ENCODE results near the gene VWA8. TPM values are rescaled to one million over a fixed set of nuclear protein-coding genes. Genes with fewer than 3 reads are reported as not detected.
"Not testable (repeated sequence)": the region's sequence is repeated elsewhere in the genome, so short reads cannot be mapped to it uniquely, and the experiment has no call there.

The VWA8 gene
- polyA plus RNA-seq, 1 of the 3 experiments (the other 2 are of a cell fraction): 5.5 TPM

- TF ChIP-seq USF1 (IDR thresholded peaks at IDR 0.05; ENCODE audit: borderline replicate concordance, low read depth): no peak
- POLR2A ChIA-PET: no interaction called here
These were observed 419.6 kb downstream of the VWA8 start for GRCh38 chr13:41541142-41541938.

GRCh38 chr13:41540240-41540639, 420.7 kb downstream of the VWA8 start:
- H4K20me1 ChIP-seq (ENCODE audit: insufficient read depth); H3K4me3 ChIP-seq (ENCODE audit: low read depth in 2 of 2, low read length in 1 of 2); H3F3A ChIP-seq (replicated peaks; ENCODE audit: insufficient read depth); H3K27me3 ChIP-seq (ENCODE audit: insufficient read depth); H3K79me2 ChIP-seq (ENCODE audit: insufficient read depth); H2AFZ ChIP-seq (ENCODE audit: low read depth); DNase-seq; H3K9ac ChIP-seq; H3K9me3 ChIP-seq; H3K4me1 ChIP-seq (ENCODE audit: control insufficient read depth in 1 of 2, insufficient read depth in 2 of 2, low read depth in 1 of 2, low read length in 1 of 2); H3K9me2 ChIP-seq; POLR2A ChIA-PET; H3K4me2 ChIP-seq; H3K27ac ChIP-seq (ENCODE audit: low read depth in 2 of 2, low read length in 1 of 2); CTCF ChIA-PET; H3K36me3 ChIP-seq (replicated peaks in 1 of 2; ENCODE audit: control insufficient read depth in 1 of 2, insufficient read depth in 2 of 2, low read length in 1 of 2): not testable (repeated sequence)
- WGBS (ENCODE audit: low lambda C conversion rate): 37% methylated on average over 4 of the region's 13 CpGs

More at GRCh38 chr13:41541142-41541938, 419.6 kb downstream of the VWA8 start:
- no peaks in the 10 kb centered on the region for H3K79me2 ChIP-seq (ENCODE audit: insufficient read depth)
- no peak overlapping the region for H3K27ac ChIP-seq (ENCODE audit: low read depth in 2 of 2, low read length in 1 of 2)
- H3K9me3 ChIP-seq: no peaks in the 10 kb centered on the region
- no peak for DNase-seq
- H3K27me3 ChIP-seq (ENCODE audit: insufficient read depth): no peaks in the 10 kb centered on the region
- no peaks in the 10 kb centered on the region for H4K20me1 ChIP-seq (ENCODE audit: insufficient read depth)
- no peaks in the 10 kb centered on the region for H3K36me3 ChIP-seq (replicated peaks in 1 of 2; ENCODE audit: control insufficient read depth in 1 of 2, insufficient read depth in 2 of 2, low read length in 1 of 2)
- 59% methylated on average over 9 of the region's 9 CpGs for WGBS (ENCODE audit: low lambda C conversion rate)
- H3K9ac ChIP-seq: no peak overlapping the region
- no peaks in the 10 kb centered on the region for H3K4me1 ChIP-seq (ENCODE audit: control insufficient read depth in 1 of 2, insufficient read depth in 2 of 2, low read depth in 1 of 2, low read length in 1 of 2)
- H3K4me3 ChIP-seq (ENCODE audit: low read depth in 2 of 2, low read length in 1 of 2): no peak overlapping the region
- no peak overlapping the region for H3K4me2 ChIP-seq
- no peaks in the 10 kb centered on the region for H3K9me2 ChIP-seq
- H3F3A ChIP-seq (replicated peaks; ENCODE audit: insufficient read depth): no peaks in the 10 kb centered on the region
- CTCF ChIA-PET: no interaction called here
- H2AFZ ChIP-seq (ENCODE audit: low read depth): no peak overlapping the region

GRCh38 chr13:41533266-41534052, 427.4 kb downstream of the VWA8 start:
- Histone ChIP-seq H2AFZ (ENCODE audit: low read depth) (no peak overlapping the region), H3K4me3 (ENCODE audit: low read depth in 2 of 2, low read length in 1 of 2) (no peak overlapping the region), H3K27ac (ENCODE audit: low read depth in 2 of 2, low read length in 1 of 2) (no peak overlapping the region), H3F3A (replicated peaks; ENCODE audit: insufficient read depth) (no peaks in the 10 kb centered on the region), H4K20me1 (ENCODE audit: insufficient read depth) (no peaks in the 10 kb centered on the region), H3K36me3 (replicated peaks in 1 of 2; ENCODE audit: control insufficient read depth in 1 of 2, insufficient read depth in 2 of 2, low read length in 1 of 2) (no peaks in the 10 kb centered on the region), H3K9me2 (no peaks in the 10 kb centered on the region), H3K9me3 (no peaks in the 10 kb centered on the region), H3K4me1 (ENCODE audit: control insufficient read depth in 1 of 2, insufficient read depth in 2 of 2, low read depth in 1 of 2, low read length in 1 of 2) (no peaks in the 10 kb centered on the region), H3K79me2 (ENCODE audit: insufficient read depth) (no peaks in the 10 kb centered on the region), H3K27me3 (ENCODE audit: insufficient read depth) (0 out of 2 replicates have a peak, but pooled peaks cover 11% of the 10 kb centered on the region), H3K4me2 (no peak overlapping the region), H3K9ac (no peak overlapping the region)
- ChIA-PET POLR2A (no interaction called here), CTCF (interaction anchor here (0.7 kb wide), 1 partner anchor 73 kb away, joined by 3 read pairs; no protein-coding TSS in a partner anchor)
- DNase-seq: no peak
- 59% methylated on average over 15 of the region's 15 CpGs for WGBS (ENCODE audit: low lambda C conversion rate)
- no peak for TF ChIP-seq NFIC (IDR thresholded peaks at IDR 0.05; ENCODE audit: borderline replicate concordance)
